PC-9 (cell line): ENCODE results near the gene SLC25A34. TPM values are rescaled to one million over a fixed set of nuclear protein-coding genes. Genes with fewer than 3 reads are reported as not detected.

Experiments
- BruUV-seq: library from RNA; stranded (reverse); fragments of 400-500 nt; replicated peaks from 2 replicates; lab custom pipeline; 2021; lab: Mats Ljungman, UMichigan
- CTCF ChIA-PET: fragments of 300-600 bp; sonication (Branson Sonifier 250); formaldehyde crosslinking; loops from one replicate; lab custom pipeline; 2022; ENCODE audit warnings: antibody characterized with exemption; lab: Charles Lee
- POLR2A ChIA-PET: fragments of 300-600 bp; sonication (Branson Sonifier 250); formaldehyde crosslinking; loops from one replicate; lab custom pipeline; 2022; ENCODE audit warnings: antibody characterized with exemption; ENCODE audit not compliant: unreplicated experiment; lab: Charles Lee
- DNase-seq, 2 experiments: peaks; one replicate each; pipeline versions ENCODE4 v3.0.0 to v3.0.0-alpha.2; 2015 to 2022; ENCODE audit warnings: mixed read lengths in 1 of 2
- H2AFZ ChIP-seq: fragments of 200-600 bp; sonication (generic); 2 replicates; pipeline ENCODE4 v1.8.1; 2017; ENCODE audit warnings: antibody characterized with exemption
- H3F3A ChIP-seq: fragments of 200-600 bp; sonication (generic); 2 replicates; pipeline ENCODE4 v1.8.1; 2017; ENCODE audit warnings: antibody characterized with exemption, mild to moderate bottlenecking, low read depth; ENCODE audit not compliant: insufficient read depth
- H3K27ac ChIP-seq: fragments of 200-600 bp; sonication (generic); 2 replicates; pipeline ENCODE4 v1.6.1; 2016; ENCODE audit warnings: mixed run types
- H3K27me3 ChIP-seq: fragments of 200-600 bp; sonication (generic); 2 replicates; pipeline ENCODE4 v1.6.1; 2016; ENCODE audit warnings: low read depth, mixed run types; ENCODE audit not compliant: insufficient read depth
- H3K36me3 ChIP-seq: fragments of 200-600 bp; sonication (generic); 2 replicates; pipeline ENCODE4 v1.6.1; 2016; ENCODE audit warnings: low read depth, mixed run types
- H3K4me1 ChIP-seq: fragments of 200-600 bp; sonication (generic); replicated peaks from 2 replicates; pipeline ENCODE4 v1.6.1; 2016; ENCODE audit warnings: mixed run types; ENCODE audit not compliant: insufficient read depth
- H3K4me2 ChIP-seq: fragments of 200-600 bp; sonication (generic); 2 replicates; pipeline ENCODE4 v1.6.1; 2017; ENCODE audit warnings: mixed run types
- H3K4me3 ChIP-seq: fragments of 200-600 bp; sonication (generic); 2 replicates; pipeline ENCODE4 v1.6.1; 2016; ENCODE audit warnings: mixed run types
- H3K79me2 ChIP-seq: fragments of 200-600 bp; sonication (generic); 2 replicates; pipeline ENCODE4 v1.6.1; 2017; ENCODE audit warnings: low read depth, mixed run types
- H3K9me2 ChIP-seq: fragments of 200-600 bp; sonication (generic); 2 replicates; pipeline ENCODE4 v1.8.1; 2017; ENCODE audit warnings: mild to moderate bottlenecking; ENCODE audit not compliant: insufficient read depth
- H3K9me3 ChIP-seq: fragments of 200-600 bp; sonication (generic); 2 replicates; pipeline ENCODE4 v1.8.1; 2016; ENCODE audit warnings: low read depth; ENCODE audit not compliant: insufficient read depth
- H4K20me1 ChIP-seq: fragments of 200-600 bp; sonication (generic); 2 replicates; pipeline ENCODE4 v1.8.1; 2017; ENCODE audit not compliant: insufficient read depth
- EZH2 ChIP-seq: fragments of 200-600 bp; sonication (generic); IDR thresholded peaks from 2 replicates; pipeline ENCODE4 v1.8.0; 2017; ENCODE audit warnings: antibody characterized with exemption, low read depth
- intact Hi-C: fragments of 100-400 bp; cut with micrococcal nuclease; formaldehyde crosslinking; loops from one replicate; pipeline ENCODE4 v1.10.0; 2022; ENCODE audit not compliant: unreplicated experiment
- total RNA-seq: library from RNA; stranded (reverse); gene quantifications from 2 replicates; pipeline ENCODE4 v1.2.3, GENCODE V29; 2021
- TF ChIP-seq, protein P1 (sequence below): fragments of 200-600 bp; sonication (generic); conservative IDR thresholded peaks from 2 replicates; pipeline ENCODE4 v1.6.1; 2017; ENCODE audit warnings: mixed run types, antibody characterized with exemption, mild to moderate bottlenecking, moderate library complexity

SLC25A34 gene
- total RNA-seq, 1 experiment from 2014 or later: 1.7 TPM

- Histone ChIP-seq H4K20me1 (no peaks in the 10 kb centered on the region), H3K9me3 (no peaks in the 10 kb centered on the region), H3K36me3 (no peaks in the 10 kb centered on the region), H3K4me1 (no peaks in the 10 kb centered on the region), H3K4me3 (no peak overlapping the region), H3K79me2 (no peaks in the 10 kb centered on the region), H3K27ac (no peak overlapping the region), H3K27me3 (no peaks in the 10 kb centered on the region), H3F3A (no peaks in the 10 kb centered on the region), H3K9me2 (no peaks in the 10 kb centered on the region), H2AFZ (no peak overlapping the region), H3K4me2 (no peak overlapping the region)
- DNase-seq: no peak
- ChIA-PET POLR2A (no interaction called here), CTCF (interaction anchor here (0.6 kb wide), 1 partner anchor 140 kb away, joined by 3 read pairs; no protein-coding TSS in a partner anchor)
- no TSS peak for BruUV-seq
- intact Hi-C loops: no loop called here
- TF ChIP-seq, protein P1, sequence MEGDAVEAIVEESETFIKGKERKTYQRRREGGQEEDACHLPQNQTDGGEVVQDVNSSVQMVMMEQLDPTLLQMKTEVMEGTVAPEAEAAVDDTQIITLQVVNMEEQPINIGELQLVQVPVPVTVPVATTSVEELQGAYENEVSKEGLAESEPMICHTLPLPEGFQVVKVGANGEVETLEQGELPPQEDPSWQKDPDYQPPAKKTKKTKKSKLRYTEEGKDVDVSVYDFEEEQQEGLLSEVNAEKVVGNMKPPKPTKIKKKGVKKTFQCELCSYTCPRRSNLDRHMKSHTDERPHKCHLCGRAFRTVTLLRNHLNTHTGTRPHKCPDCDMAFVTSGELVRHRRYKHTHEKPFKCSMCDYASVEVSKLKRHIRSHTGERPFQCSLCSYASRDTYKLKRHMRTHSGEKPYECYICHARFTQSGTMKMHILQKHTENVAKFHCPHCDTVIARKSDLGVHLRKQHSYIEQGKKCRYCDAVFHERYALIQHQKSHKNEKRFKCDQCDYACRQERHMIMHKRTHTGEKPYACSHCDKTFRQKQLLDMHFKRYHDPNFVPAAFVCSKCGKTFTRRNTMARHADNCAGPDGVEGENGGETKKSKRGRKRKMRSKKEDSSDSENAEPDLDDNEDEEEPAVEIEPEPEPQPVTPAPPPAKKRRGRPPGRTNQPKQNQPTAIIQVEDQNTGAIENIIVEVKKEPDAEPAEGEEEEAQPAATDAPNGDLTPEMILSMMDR: no peak
- TF ChIP-seq EZH2: no peak
Measured at GRCh38 chr1:15734296-15734695, 1.8 kb upstream of the SLC25A34 start.

GRCh38 chr1:15734901-15735300 lies 1.2 kb upstream of the SLC25A34 start:
- Histone ChIP-seq H3K4me3 (no peak overlapping the region), H3K4me2 (no peak overlapping the region), H3F3A (no peaks in the 10 kb centered on the region), H4K20me1 (no peaks in the 10 kb centered on the region), H3K9me2 (no peaks in the 10 kb centered on the region), H3K36me3 (no peaks in the 10 kb centered on the region), H3K9me3 (no peaks in the 10 kb centered on the region), H3K27me3 (no peaks in the 10 kb centered on the region), H3K4me1 (no peaks in the 10 kb centered on the region), H3K79me2 (no peaks in the 10 kb centered on the region), H2AFZ (no peak overlapping the region), H3K27ac (no peak overlapping the region)
- intact Hi-C loops: no loop called here
- POLR2A ChIA-PET: no interaction called here
- BruUV-seq: no TSS peak
- TF ChIP-seq, protein P1: no peak
- no peak for TF ChIP-seq EZH2
- CTCF ChIA-PET: interaction anchor here (0.6 kb wide), 1 partner anchor 141 kb away, joined by 3 read pairs; no protein-coding TSS in a partner anchor
- no peak for DNase-seq

- Histone ChIP-seq H3F3A (no peaks in the 10 kb centered on the region), H3K79me2 (no peaks in the 10 kb centered on the region), H3K36me3 (no peaks in the 10 kb centered on the region), H4K20me1 (no peaks in the 10 kb centered on the region), H3K27ac (no peak overlapping the region), H3K9me3 (no peaks in the 10 kb centered on the region), H2AFZ (no peak overlapping the region), H3K4me1 (no peaks in the 10 kb centered on the region), H3K4me3 (no peak overlapping the region), H3K27me3 (no peaks in the 10 kb centered on the region), H3K4me2 (no peak overlapping the region), H3K9me2 (no peaks in the 10 kb centered on the region)
- CTCF ChIA-PET: interaction anchor here (0.6 kb wide), 1 partner anchor 141 kb away, joined by 3 read pairs; no protein-coding TSS in a partner anchor
- DNase-seq: no peak
- TF ChIP-seq, protein P1: no peak
- TF ChIP-seq EZH2: no peak
- no TSS peak for BruUV-seq
- POLR2A ChIA-PET: no interaction called here
- intact Hi-C loops: no loop called here
Measured at GRCh38 chr1:15735304-15736037, 587 bp upstream of the SLC25A34 start.
